ENCODE measurements around the gene MED14. TPM values are rescaled to one million over a fixed set of nuclear protein-coding genes. Genes with fewer than 3 reads are reported as not detected.
A peak's percentile ranks its signal among the peaks of the same experiment; 100 is the strongest.

Gene MED14
- total RNA-seq, 1 donor from 2014 or later = 52.7 TPM

- Mint-ChIP-seq H3K9me3 (no peaks in the 10 kb centered on the region), H3K27ac (ENCODE audit: unreplicated experiment) (no peak overlapping the region), H3K4me3 (no peak overlapping the region), H3K4me1 (peaks cover 16% of the 10 kb centered on the region), H3K36me3 (ENCODE audit: low read depth) (peaks cover 8% of the 10 kb centered on the region), H3K27me3 (ENCODE audit: low read depth) (no peaks in the 10 kb centered on the region)
- DNase-seq (ENCODE audit: low read depth, low spot score) = no peak
- TF ChIP-seq CTCF (conservative IDR thresholded peaks at IDR 0.05) = no peak
Observed at GRCh38 chrX:40685362-40685918, 49.9 kb downstream of the MED14 start.

- H3K9me3 Mint-ChIP-seq = no peaks in the 10 kb centered on the region
- TF ChIP-seq CTCF (conservative IDR thresholded peaks at IDR 0.05) = no peak
- DNase-seq (ENCODE audit: low read depth, low spot score) = no peak
- peaks cover 12% of the 10 kb centered on the region for H3K36me3 Mint-ChIP-seq (ENCODE audit: low read depth)
- H3K4me1 Mint-ChIP-seq = peaks cover 16% of the 10 kb centered on the region
- H3K27ac Mint-ChIP-seq (ENCODE audit: unreplicated experiment) = no peak overlapping the region
- H3K27me3 Mint-ChIP-seq (ENCODE audit: low read depth) = no peaks in the 10 kb centered on the region
- no peak overlapping the region for H3K4me3 Mint-ChIP-seq
Observed at GRCh38 chrX:40684092-40684491, 51.2 kb downstream of the MED14 start.

- no peak for TF ChIP-seq CTCF (conservative IDR thresholded peaks at IDR 0.05)
- H3K27me3 Mint-ChIP-seq (ENCODE audit: low read depth) = no peaks in the 10 kb centered on the region
- no peak overlapping the region for H3K27ac Mint-ChIP-seq (ENCODE audit: unreplicated experiment)
- peaks cover 16% of the 10 kb centered on the region for H3K4me1 Mint-ChIP-seq
- H3K9me3 Mint-ChIP-seq = no peaks in the 10 kb centered on the region
- no peak for DNase-seq (ENCODE audit: low read depth, low spot score)
- no peak overlapping the region for H3K4me3 Mint-ChIP-seq
- H3K36me3 Mint-ChIP-seq (ENCODE audit: low read depth) = peaks cover 12% of the 10 kb centered on the region
Observed at GRCh38 chrX:40683245-40683644, 52.1 kb downstream of the MED14 start.

DNA sequence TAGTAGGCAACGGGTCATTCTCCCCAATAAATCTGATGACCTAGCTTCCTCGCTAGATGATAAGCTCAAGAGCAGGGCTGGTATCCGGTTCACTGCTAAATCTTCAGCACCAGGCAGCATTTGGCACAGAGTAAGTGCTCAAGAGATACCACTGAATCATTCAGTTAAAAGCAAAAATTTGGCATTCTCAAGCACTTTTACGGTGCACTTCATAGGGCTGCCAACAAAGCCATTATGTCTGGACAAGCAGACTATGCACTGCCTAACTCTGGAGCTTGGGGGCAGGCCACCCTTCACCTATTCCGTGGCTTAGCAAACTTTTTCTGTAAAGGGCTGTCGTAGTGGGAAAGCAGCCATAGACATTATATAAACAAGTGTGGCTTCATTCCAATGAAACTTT lies 64.2 kb downstream of the MED14 start:
- Mint-ChIP-seq H3K27me3 (ENCODE audit: low read depth) (no peaks in the 10 kb centered on the region), H3K9me3 (peaks cover 3% of the 10 kb centered on the region), H3K36me3 (ENCODE audit: low read depth) (peaks cover 28% of the 10 kb centered on the region), H3K4me1 (no peaks in the 10 kb centered on the region), H3K27ac (ENCODE audit: unreplicated experiment) (no peak overlapping the region), H3K4me3 (no peak overlapping the region)
- TF ChIP-seq CTCF (conservative IDR thresholded peaks at IDR 0.05) = no peak
- no peak for DNase-seq (ENCODE audit: low read depth, low spot score)

DNA sequence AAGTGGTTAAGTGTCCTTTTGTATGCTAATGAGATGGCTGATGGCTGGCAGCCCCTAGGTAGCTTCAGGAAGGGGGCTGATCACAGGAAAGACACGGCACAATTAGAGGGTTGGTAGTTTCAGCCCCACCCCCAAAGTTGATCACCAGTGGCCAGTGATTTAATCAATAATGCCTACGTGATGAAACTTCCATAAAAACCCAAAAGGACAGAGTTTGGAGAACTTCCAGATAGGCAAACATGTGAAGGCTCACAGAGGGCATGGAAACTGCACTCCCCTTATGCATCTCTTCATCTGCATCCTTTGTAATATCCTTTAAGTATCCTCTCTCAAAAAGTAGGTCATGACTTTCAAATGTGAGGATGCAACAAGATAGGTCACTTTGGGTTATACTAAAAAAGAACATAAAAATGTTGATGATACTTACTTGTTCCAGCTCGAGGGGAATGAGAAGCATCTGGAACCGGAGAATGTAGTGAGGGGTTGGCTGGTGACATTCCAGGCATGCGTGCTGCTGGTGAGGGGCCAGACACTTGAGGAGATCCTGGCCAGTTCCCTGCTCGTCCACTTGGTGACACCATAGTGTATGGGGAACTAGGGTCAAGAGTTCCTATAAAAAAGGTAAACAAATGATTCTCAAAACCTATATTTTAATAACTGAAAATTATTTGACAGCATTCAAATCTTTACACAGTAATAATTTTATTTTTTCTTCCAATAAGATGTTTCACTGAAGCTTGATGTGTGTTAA lies 71.3 kb downstream of the MED14 start:
- TF ChIP-seq CTCF (conservative IDR thresholded peaks at IDR 0.05) = peak; percentile 36
- Mint-ChIP-seq H3K36me3 (ENCODE audit: low read depth) (peaks cover 19% of the 10 kb centered on the region), H3K9me3 (peaks cover 3% of the 10 kb centered on the region), H3K4me1 (no peaks in the 10 kb centered on the region), H3K27ac (ENCODE audit: unreplicated experiment) (no peak overlapping the region), H3K4me3 (no peak overlapping the region), H3K27me3 (ENCODE audit: low read depth) (no peaks in the 10 kb centered on the region)
- DNase-seq (ENCODE audit: low read depth, low spot score) = no peak

All from neural crest cell (in vitro differentiated cells).